Fibroblast of skin of scalp (primary cell): ENCODE measurements around the gene MAZ.
A peak's percentile ranks its signal among the peaks of the same experiment; 100 is the strongest.

Source experiments
- DNase-seq: peaks from one replicate; pipeline ENCODE4 v3.0.0-alpha.2; 2013

The MAZ gene

GRCh38 chr16:29809850-29810698, 3.7 kb downstream of the MAZ start:
- peak; percentile 39 for DNase-seq

GRCh38 chr16:29810699-29811169, 4.4 kb downstream of the MAZ start:
- DNase-seq: no peak

DNA sequence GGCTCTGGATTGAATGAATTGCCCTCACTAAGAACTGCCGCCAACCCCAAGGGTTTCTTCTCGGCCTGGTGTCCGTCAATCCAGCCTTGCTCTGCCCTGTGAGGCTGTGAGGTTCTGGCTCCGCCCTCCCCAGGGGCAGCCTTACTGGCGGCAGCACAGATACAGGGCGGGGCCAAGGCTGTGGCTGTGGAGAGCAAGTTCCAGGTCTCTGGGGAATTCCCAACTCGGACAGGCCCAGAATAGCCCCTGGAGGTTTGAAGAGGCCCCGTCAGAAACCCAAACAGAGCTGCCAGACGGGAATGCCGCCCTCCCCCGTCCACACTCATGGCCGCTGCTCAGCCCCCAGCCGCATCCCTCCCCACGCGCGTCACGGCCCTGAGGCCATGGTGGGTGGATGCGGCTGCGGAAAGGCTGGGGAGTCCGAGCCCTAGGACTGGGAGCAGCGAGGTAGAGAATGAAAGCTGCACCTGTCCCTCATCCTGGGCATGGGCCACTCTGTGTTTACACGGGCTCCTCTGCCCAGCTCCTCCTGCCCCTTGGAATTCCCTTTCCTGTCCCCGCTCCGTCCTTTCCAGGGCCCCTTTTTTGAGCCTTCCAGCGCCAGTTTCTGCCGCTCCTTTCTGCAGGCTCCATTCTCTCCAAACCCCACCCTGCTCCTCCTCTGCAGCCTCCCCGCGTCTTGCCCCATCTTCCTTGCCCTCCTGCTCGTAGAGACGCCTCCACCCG, 5.0 kb downstream of the MAZ start:
- DNase-seq: peak; percentile 99

DNA sequence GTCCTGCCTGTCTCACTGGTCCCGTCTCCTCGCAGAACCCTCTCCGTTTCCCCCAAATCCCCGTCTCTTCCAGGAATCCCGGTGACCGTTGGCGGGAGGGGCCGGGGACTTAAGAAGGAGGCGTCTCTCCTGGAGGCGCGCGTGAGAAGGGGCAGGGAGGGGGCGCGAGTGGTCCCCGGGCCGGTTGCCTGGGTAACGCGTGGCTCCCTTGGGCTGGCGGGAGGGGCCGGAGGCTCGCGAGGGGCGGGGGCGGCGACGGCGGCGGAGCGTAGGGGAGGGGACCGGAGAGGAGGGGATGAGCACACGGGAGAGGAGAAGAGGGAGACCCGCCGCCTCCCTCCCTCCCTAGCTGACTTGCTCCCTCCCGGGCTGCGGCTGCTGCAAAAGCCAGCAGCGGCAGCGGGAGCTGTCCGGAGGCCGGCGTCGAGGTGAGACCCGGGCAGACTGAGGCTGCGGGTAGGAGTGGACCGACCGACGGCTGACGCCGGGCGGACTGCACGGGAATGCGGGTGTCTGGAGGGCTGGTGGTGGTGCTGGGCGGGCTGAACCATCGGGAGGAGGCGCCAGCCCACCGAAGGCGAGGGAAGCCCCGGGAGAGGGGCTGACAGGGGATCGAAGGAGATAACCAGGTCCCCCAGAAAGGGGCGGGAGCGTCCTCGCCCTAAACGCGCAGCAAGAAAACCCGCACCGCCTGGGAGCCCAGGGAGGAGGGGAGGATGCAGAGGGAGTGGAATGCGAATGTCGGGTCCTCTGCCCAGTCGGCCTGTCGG, 5.8 kb downstream of the MAZ start, which contains the start of gene PRRT2:
PRRT2 (plus strand) TSS at position 298 of the 770 bp plus-strand sequence. CDS start 862 bp downstream, outside the sequence.
- peak; percentile 69 for DNase-seq

DNA sequence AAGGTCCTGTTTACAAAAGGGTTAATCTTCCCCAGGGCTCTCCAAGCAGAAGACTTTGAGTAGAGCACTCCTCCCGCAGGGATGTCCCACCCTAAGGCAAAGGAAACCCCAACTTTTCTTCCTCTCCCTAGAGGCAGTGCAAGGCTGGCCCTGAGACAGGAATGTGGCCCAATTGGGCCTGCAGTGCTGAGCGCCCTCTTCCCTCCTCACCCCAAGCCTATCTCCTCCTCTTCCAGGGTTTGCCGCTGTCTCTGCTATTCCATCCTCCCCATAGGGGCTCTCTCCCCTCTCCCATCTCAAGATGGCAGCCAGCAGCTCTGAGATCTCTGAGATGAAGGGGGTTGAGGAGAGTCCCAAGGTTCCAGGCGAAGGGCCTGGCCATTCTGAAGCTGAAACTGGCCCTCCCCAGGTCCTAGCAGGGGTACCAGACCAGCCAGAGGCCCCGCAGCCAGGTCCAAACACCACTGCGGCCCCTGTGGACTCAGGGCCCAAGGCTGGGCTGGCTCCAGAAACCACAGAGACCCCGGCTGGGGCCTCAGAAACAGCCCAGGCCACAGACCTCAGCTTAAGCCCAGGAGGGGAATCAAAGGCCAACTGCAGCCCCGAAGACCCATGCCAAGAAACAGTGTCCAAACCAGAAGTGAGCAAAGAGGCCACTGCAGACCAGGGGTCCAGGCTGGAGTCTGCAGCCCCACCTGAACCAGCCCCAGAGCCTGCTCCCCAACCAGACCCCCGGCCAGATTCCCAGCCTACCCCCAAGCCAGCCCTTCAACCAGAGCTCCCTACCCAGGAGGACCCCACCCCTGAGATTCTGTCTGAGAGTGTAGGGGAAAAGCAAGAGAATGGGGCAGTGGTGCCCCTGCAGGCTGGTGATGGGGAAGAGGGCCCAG, 6.7 kb downstream of the MAZ start:
- no peak for DNase-seq

- no peak for DNase-seq
These were observed 7.6 kb downstream of the MAZ start for GRCh38 chr16:29813644-29814562.

DNA sequence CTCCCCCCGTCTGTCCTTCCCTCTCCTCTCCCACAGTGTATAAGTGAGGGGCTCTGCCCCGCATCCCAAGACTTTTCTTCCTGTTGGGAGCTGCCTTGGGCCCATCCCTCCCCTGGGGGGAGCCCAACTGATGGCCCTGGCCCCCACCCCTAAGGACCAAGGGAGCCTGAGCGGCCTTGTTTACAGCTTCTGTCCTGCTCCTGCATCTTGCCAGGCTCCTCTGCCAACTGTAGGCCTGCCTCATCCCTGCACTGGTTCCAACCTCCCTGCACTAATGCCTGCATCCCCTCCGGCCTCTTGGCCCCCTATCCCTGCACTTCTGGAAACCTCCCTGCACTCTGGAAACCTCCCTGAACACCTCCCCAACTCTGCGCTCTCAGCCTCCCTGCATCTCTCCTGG, 8.3 kb downstream of the MAZ start:
- DNase-seq: no peak

- no peak for DNase-seq
These were observed 8.8 kb downstream of the MAZ start for GRCh38 chr16:29815032-29815721.

DNA sequence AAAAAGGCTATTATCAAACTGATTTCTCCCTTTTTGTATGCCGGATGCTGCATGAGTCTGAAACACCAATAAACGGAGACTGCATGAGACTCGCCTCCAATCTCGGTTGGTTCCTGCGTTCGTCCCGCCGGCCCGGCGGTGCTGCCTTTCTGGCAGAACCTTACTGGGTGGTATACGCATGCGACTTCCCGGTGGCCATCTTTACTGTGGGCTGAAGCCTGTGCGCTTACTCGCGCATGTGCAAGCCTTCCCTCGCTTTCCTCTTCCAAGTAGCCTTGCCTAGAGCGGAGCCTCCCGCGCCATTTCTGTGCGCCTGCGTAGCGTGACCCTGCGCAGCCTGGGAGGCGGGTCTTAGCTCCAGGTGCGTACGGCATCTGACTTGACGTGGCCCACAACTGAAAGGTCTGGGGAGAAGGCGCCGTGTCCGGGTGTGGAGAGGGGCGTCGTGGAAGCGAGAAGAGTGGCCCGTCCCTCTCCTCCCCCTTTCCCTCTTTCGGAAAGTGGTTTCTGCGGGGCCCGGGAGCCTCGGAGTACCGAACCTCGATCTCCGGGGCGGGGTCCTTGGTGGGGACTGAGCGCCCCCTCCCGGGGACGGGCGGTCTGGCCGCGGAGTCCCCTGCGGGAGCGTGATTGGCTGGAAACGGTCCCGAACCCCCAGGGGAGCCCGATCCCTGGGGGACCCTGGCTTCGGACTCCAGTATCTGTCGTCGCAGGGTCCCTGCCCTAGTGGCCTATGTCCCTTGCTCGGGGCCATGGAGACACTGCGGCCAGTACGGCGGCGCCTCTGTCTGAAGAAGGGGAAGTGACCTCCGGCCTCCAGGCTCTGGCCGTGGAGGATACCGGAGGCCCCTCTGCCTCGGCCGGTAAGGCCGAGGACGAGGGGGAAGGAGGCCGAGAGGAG, 9.7 kb downstream of the MAZ start, which contains the start of gene PAGR1:
PAGR1 (plus strand) TSS at position 360 of the 901 bp plus-strand sequence; CDS start at position 734, 374 bp downstream.
- peak; percentile 99 for DNase-seq

GRCh38 chr16:29816694-29817441, 10.5 kb downstream of the MAZ start:
- DNase-seq: peak; percentile 55

GRCh38 chr16:29818082-29818481, 11.8 kb downstream of the MAZ start:
- DNase-seq: no peak

DNA sequence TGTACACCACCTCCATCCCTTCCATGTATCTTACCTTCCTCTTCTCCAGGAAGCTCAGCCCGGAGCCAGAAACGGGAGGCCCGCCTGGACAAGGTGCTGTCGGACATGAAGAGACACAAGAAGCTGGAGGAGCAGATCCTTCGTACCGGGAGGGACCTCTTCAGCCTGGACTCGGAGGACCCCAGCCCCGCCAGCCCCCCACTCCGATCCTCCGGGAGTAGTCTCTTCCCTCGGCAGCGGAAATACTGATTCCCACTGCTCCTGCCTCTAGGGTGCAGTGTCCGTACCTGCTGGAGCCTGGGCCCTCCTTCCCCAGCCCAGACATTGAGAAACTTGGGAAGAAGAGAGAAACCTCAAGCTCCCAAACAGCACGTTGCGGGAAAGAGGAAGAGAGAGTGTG, 13.2 kb downstream of the MAZ start:
- no peak for DNase-seq

GRCh38 chr16:29820271-29820701, 14.0 kb downstream of the MAZ start, which contains the start of gene MVP:
MVP (plus strand) TSS chr16:29820462; CDS start chr16:29830550, 10,088 bp downstream.
- peak; percentile 72 for DNase-seq

GRCh38 chr16:29820730-29821642, 14.7 kb downstream of the MAZ start:
- no peak for DNase-seq

GRCh38 chr16:29821643-29822115, 15.3 kb downstream of the MAZ start:
- peak; percentile 91 for DNase-seq

DNA sequence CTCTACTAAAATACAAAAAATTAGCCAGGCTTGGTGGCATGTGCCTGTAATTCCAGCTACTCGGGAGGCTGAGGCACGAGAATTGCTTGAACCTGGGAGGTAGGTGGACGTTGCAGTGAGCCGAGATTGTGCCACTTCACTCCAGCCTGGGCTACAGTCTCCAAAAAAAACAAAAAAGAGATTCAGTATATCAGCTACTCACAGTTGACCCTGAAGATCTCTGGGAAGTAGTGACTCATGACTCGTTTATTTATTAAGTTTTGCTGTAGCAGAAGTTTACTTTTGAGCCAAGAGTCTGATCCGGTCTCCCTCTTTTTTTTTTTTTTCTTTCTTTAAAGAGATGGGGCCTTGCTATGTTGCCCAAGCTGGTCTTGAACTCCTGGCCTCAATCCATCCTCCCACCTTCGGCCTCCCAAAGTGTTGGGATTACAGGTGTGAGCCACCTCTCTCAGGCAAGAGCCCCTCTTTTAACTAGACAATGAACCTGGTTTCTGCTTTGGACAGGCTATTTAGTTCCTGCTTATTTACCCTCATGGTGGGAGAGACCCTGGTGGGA, 18.3 kb downstream of the MAZ start:
- peak; percentile 81 for DNase-seq
